T-cell (primary cell): ENCODE results near the gene LRP1B. TPM values are rescaled to one million over a fixed set of nuclear protein-coding genes. Genes with fewer than 3 reads are reported as not detected.

Source experiments
- ATAC-seq, 4 experiments: fragments of 200-7000 bp in 3 of 4; fragments of 150-1000 bp in 1 of 4; cut with Tn5 transposase; replicated peaks in 1 of 4; 1 replicate in 3 of 4; 2 replicates in 1 of 4; pipeline ENCODE4 v1.10.0; 2021; ENCODE audit warnings: moderate library complexity in 3 of 4, mild to moderate bottlenecking in 2 of 4, moderate number of reproducible peaks in 1 of 4
- CTCF ChIA-PET, 2 donors: fragments of 300-600 bp; sonication (Branson Sonifier 250); formaldehyde crosslinking; loops; one replicate each; lab custom pipeline; 2022; ENCODE audit warnings: antibody characterized with exemption in 2 of 2; lab: Charles Lee
- POLR2A ChIA-PET, 2 donors: fragments of 300-600 bp; sonication (Branson Sonifier 250); formaldehyde crosslinking; loops; one replicate each; lab custom pipeline; 2022; ENCODE audit warnings: antibody characterized with exemption in 2 of 2; lab: Charles Lee
- DNase-seq, 35 experiments: peaks; one replicate each; pipeline versions ENCODE4 v3.0.0 to v3.0.0-alpha.2; 2013 to 2023
- H3K27ac ChIP-seq: one replicate; pipeline ENCODE4 v1.5.1; 2013; ENCODE audit warnings: low read length
- H3K27me3 ChIP-seq, 2 experiments: replicated peaks in 1 of 2; 1 replicate in 1 of 2; 2 replicates in 1 of 2; pipeline versions ENCODE4 v1.6.1 to v1.7.0; 2013; ENCODE audit warnings: low read length in 1 of 2, mixed read lengths in 1 of 2; ENCODE audit not compliant: control insufficient read depth in 2 of 2, insufficient read depth in 2 of 2; ENCODE audit errors: extremely low read depth in 1 of 2
- H3K36me3 ChIP-seq, 2 donors: 1 replicate in 1 of 2; 2 replicates in 1 of 2; pipeline versions ENCODE4 v1.6.1 to v1.7.0; 2013; ENCODE audit warnings: low read length in 1 of 2; ENCODE audit not compliant: control insufficient read depth in 2 of 2, insufficient read depth in 1 of 2; ENCODE audit errors: extremely low read depth in 1 of 2
- H3K4me1 ChIP-seq, 2 experiments: 1 replicate in 1 of 2; 2 replicates in 1 of 2; pipeline versions ENCODE4 v1.6.1 to v1.7.0; 2013; ENCODE audit warnings: low read length in 2 of 2, mixed read lengths in 1 of 2; ENCODE audit not compliant: insufficient read depth in 2 of 2, control insufficient read depth in 1 of 2; ENCODE audit errors: extremely low read depth in 1 of 2
- H3K4me3 ChIP-seq, 2 donors: 1 replicate in 1 of 2; 2 replicates in 1 of 2; pipeline versions ENCODE4 v1.5.1 to v1.7.0; 2013; ENCODE audit warnings: mild to moderate bottlenecking in 2 of 2, low read length in 1 of 2, moderate library complexity in 1 of 2; ENCODE audit not compliant: control insufficient read depth in 1 of 2; ENCODE audit errors: extremely low read depth in 1 of 2
- H3K9me3 ChIP-seq: 2 replicates; pipeline ENCODE4 v1.7.0; 2013
- H3K27ac Mint-ChIP-seq, 2 donors: one replicate each; pipeline ENCODE4 v1.8.0; 2020 to 2021; ENCODE audit warnings: mild to moderate bottlenecking in 2 of 2, mixed read lengths in 2 of 2
- H3K27me3 Mint-ChIP-seq, 2 donors: one replicate each; pipeline ENCODE4 v1.8.0; 2021 to 2022; ENCODE audit warnings: mixed read lengths in 2 of 2
- H3K36me3 Mint-ChIP-seq: one replicate; pipeline ENCODE4 v1.8.0; 2021; ENCODE audit warnings: mixed read lengths
- H3K4me1 Mint-ChIP-seq, 3 donors: one replicate each; pipeline ENCODE4 v1.8.0; 2020 to 2022; ENCODE audit warnings: mixed read lengths in 3 of 3, mild to moderate bottlenecking in 1 of 3
- H3K4me3 Mint-ChIP-seq, 3 donors: one replicate each; pipeline ENCODE4 v1.8.0; 2020 to 2022; ENCODE audit warnings: mild to moderate bottlenecking in 3 of 3, mixed read lengths in 3 of 3, moderate library complexity in 3 of 3
- H3K9me3 Mint-ChIP-seq, 3 donors: one replicate each; pipeline ENCODE4 v1.8.0; 2020 to 2022; ENCODE audit warnings: mixed read lengths in 3 of 3
- WGBS: methylation state at CpG from one replicate; pipeline ENCODE4 v1.1.5; 2013; ENCODE audit warnings: missing lambda C conversion rate; ENCODE audit not compliant: insufficient coverage; 5-methylcytosine and 5-hydroxymethylcytosine counted together
- total RNA-seq, 35 experiments: library from RNA in 6 of 35; stranded (reverse) in 6 of 35; fragments of 120-200 nt in 1 of 35; gene quantifications; one replicate each; pipeline versions ENCODE4 v1.2.1 to v1.2.4 and lab custom pipeline; 2013 to 2026

LRP1B gene
- total RNA-seq, 5 donors from 2014 or later (not counting 1 experiment from before 2014, with no cell fraction given), result not detected

DNA sequence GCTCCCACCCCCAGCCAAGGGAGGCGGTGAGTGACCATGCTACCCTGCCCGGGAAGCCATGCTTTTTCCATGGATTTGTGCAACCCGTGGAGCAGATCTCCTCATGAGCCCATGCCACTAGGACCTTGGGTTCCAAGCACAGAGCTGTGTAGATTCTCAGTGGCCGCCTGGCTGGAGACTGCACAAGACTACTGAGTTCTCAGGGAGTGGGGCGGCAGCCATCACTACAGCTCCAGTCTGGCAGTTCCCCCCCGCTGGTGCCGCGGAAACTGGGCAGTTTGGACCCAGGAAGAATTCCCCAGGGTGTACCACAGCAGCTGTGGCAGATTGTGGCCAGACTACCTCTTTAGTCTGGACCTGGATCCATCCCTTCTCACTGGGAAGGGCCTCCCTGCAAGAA, 470.6 kb downstream of the LRP1B start:
- no peak overlapping the region for H3K27ac Mint-ChIP-seq
- no peak overlapping the region for H3K27ac ChIP-seq
- no peak overlapping the region for H3K4me3 Mint-ChIP-seq
- H3K27me3 ChIP-seq, result no peaks in the 10 kb centered on the region
- 82% methylated on average over 8 of the region's 8 CpGs for WGBS
- peak overlapping the region in 1 of 2 donors; percentile 23 for H3K4me3 ChIP-seq
- CTCF ChIA-PET, result no interaction called here
- H3K36me3 Mint-ChIP-seq, result no peaks in the 10 kb centered on the region
- no peaks in the 10 kb centered on the region for H3K4me1 Mint-ChIP-seq
- ATAC-seq (no peak), DNase-seq (no peak)
- peaks cover 18 to 31% (median 20%) of the 10 kb centered on the region in 3 donors for H3K9me3 Mint-ChIP-seq
- no peaks in the 10 kb centered on the region for H3K9me3 ChIP-seq
- no peaks in the 10 kb centered on the region for H3K4me1 ChIP-seq
- POLR2A ChIA-PET, result no interaction called here
- H3K36me3 ChIP-seq, result no peaks in the 10 kb centered on the region
- no peaks in the 10 kb centered on the region for H3K27me3 Mint-ChIP-seq

- no peak for ATAC-seq
- no peaks in the 10 kb centered on the region for H3K4me1 Mint-ChIP-seq
- WGBS, result 38% methylated on average over 1 of the region's 1 CpG
- H3K27ac Mint-ChIP-seq, result no peak overlapping the region
- Histone ChIP-seq H3K9me3 (no peaks in the 10 kb centered on the region), H3K27me3 (no peaks in the 10 kb centered on the region), H3K36me3 (no peaks in the 10 kb centered on the region), H3K27ac (no peak overlapping the region), H3K4me3 (no peak overlapping the region), H3K4me1 (no peaks in the 10 kb centered on the region)
- no peak for DNase-seq
- H3K9me3 Mint-ChIP-seq, result peaks cover 6 to 11% (median 6%) of the 10 kb centered on the region in 3 donors
- H3K4me3 Mint-ChIP-seq, result no peak overlapping the region
- ChIA-PET CTCF (no interaction called here), POLR2A (no interaction called here)
- H3K36me3 Mint-ChIP-seq, result no peaks in the 10 kb centered on the region
- H3K27me3 Mint-ChIP-seq, result no peaks in the 10 kb centered on the region
Observed at GRCh38 chr2:141654311-141654710, 476.5 kb downstream of the LRP1B start.

GRCh38 chr2:141653184-141653583, 477.6 kb downstream of the LRP1B start:
- Histone ChIP-seq H3K4me3 (no peak overlapping the region), H3K9me3 (no peaks in the 10 kb centered on the region), H3K27ac (no peak overlapping the region), H3K27me3 (no peaks in the 10 kb centered on the region), H3K4me1 (no peaks in the 10 kb centered on the region), H3K36me3 (no peaks in the 10 kb centered on the region)
- Mint-ChIP-seq H3K4me1 (no peaks in the 10 kb centered on the region), H3K9me3 (peaks cover 4 to 12% (median 6%) of the 10 kb centered on the region in 3 donors), H3K36me3 (no peaks in the 10 kb centered on the region), H3K27ac (no peak overlapping the region), H3K4me3 (no peak overlapping the region), H3K27me3 (no peaks in the 10 kb centered on the region)
- ChIA-PET POLR2A (no interaction called here), CTCF (no interaction called here)
- 86% methylated on average over 1 of the region's 2 CpGs for WGBS
- ATAC-seq (no peak), DNase-seq (no peak)

GRCh38 chr2:141652308-141652707, 478.5 kb downstream of the LRP1B start:
- Histone ChIP-seq H3K27ac (no peak overlapping the region), H3K9me3 (no peaks in the 10 kb centered on the region)
- H3K36me3 Mint-ChIP-seq, result no peaks in the 10 kb centered on the region

GRCh38 chr2:141647353-141647752, 483.5 kb downstream of the LRP1B start:
- no peak overlapping the region for H3K27ac ChIP-seq
- H3K27me3 Mint-ChIP-seq, result no peaks in the 10 kb centered on the region
- no peak overlapping the region for H3K4me3 ChIP-seq
- ATAC-seq (no peak), DNase-seq (no peak)
- no peak overlapping the region for H3K4me3 Mint-ChIP-seq
- H3K9me3 Mint-ChIP-seq, result peaks cover 16 to 26% (median 16%) of the 10 kb centered on the region in 3 donors
- POLR2A ChIA-PET, result interaction anchor here in 1 of 2 donors (0.6 kb wide), 2 partner anchors 16 to 626 kb away, joined by 3 read pairs; no protein-coding TSS in a partner anchor
- H3K36me3 ChIP-seq, result no peaks in the 10 kb centered on the region
- CTCF ChIA-PET, result no interaction called here
- no peaks in the 10 kb centered on the region for H3K9me3 ChIP-seq
- H3K27ac Mint-ChIP-seq, result no peak overlapping the region
- WGBS, result 67% methylated on average over 1 of the region's 3 CpGs
- no peaks in the 10 kb centered on the region for H3K27me3 ChIP-seq
- H3K36me3 Mint-ChIP-seq, result no peaks in the 10 kb centered on the region
- H3K4me1 ChIP-seq, result no peaks in the 10 kb centered on the region
- H3K4me1 Mint-ChIP-seq, result no peaks in the 10 kb centered on the region

More at GRCh38 chr2:141652308-141652707, 478.5 kb downstream of the LRP1B start:
- ChIA-PET POLR2A (no interaction called here), CTCF (no interaction called here)
- H3K4me1 Mint-ChIP-seq, result no peaks in the 10 kb centered on the region
- DNase-seq (no peak), ATAC-seq (no peak)
- H3K36me3 ChIP-seq, result no peaks in the 10 kb centered on the region
- H3K4me1 ChIP-seq, result no peaks in the 10 kb centered on the region
- H3K27ac Mint-ChIP-seq, result no peak overlapping the region
- H3K9me3 Mint-ChIP-seq, result peaks cover 2 to 8% (median 6%) of the 10 kb centered on the region in 3 donors
- H3K27me3 Mint-ChIP-seq, result no peaks in the 10 kb centered on the region
- H3K4me3 Mint-ChIP-seq, result no peak overlapping the region
- no peaks in the 10 kb centered on the region for H3K27me3 ChIP-seq
- H3K4me3 ChIP-seq, result no peak overlapping the region

DNA sequence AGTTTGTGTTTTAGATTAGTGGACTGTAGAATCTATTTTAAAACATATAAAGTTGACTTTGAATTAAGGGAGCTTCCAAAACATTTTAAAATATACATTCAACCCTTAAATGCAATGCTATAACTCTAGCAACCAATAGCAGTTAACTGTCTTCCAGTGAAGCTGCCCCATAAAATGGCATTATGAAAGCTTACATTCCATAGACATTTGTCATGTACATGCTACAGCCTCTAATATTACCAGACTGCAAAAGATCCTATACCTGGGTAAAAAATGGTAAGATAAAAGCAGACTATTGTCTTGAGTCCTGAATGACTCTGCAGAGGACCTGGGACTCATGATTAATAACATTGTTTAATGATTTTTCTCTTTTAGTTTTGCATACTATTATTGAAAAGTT, 489.4 kb downstream of the LRP1B start:
- DNase-seq (no peak), ATAC-seq (no peak)
- H3K36me3 Mint-ChIP-seq, result no peaks in the 10 kb centered on the region
- no peak overlapping the region for H3K27ac ChIP-seq
- peaks cover 9 to 22% (median 22%) of the 10 kb centered on the region in 3 donors for H3K9me3 Mint-ChIP-seq
- H3K4me3 ChIP-seq, result no peak overlapping the region
- no peaks in the 10 kb centered on the region for H3K9me3 ChIP-seq
- no peaks in the 10 kb centered on the region for H3K36me3 ChIP-seq
- ChIA-PET CTCF (no interaction called here), POLR2A (no interaction called here)
- H3K4me1 Mint-ChIP-seq, result no peaks in the 10 kb centered on the region
- no peaks in the 10 kb centered on the region for H3K27me3 ChIP-seq
- H3K27ac Mint-ChIP-seq, result no peak overlapping the region
- no peaks in the 10 kb centered on the region for H3K27me3 Mint-ChIP-seq
- H3K4me3 Mint-ChIP-seq, result no peak overlapping the region
- no peaks in the 10 kb centered on the region for H3K4me1 ChIP-seq

DNA sequence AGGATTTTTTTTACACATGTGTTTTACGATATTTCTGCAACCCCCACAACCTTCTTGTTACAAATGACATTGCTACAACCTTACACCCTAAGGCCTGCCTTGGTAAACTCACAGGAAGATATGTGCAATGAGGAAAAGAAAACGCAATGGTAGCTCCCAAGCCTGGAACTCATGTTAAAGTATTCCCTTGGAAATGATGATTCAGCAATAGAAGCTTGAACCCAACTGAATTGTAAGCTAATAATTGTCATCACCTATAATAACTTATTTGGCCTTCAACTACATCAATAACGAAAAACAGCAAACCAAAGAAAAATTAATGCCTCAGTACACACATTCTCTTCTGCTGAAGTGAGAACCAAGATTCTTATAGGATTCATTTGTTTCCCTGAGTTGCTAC, 491.0 kb downstream of the LRP1B start:
- Histone ChIP-seq H3K27me3 (no peaks in the 10 kb centered on the region), H3K27ac (no peak overlapping the region), H3K9me3 (no peaks in the 10 kb centered on the region), H3K36me3 (no peaks in the 10 kb centered on the region), H3K4me1 (no peaks in the 10 kb centered on the region), H3K4me3 (no peak overlapping the region)
- ATAC-seq, result no peak
- Mint-ChIP-seq H3K27ac (no peak overlapping the region), H3K4me1 (no peaks in the 10 kb centered on the region), H3K4me3 (no peak overlapping the region), H3K27me3 (no peaks in the 10 kb centered on the region), H3K36me3 (no peaks in the 10 kb centered on the region), H3K9me3 (peaks cover 9 to 25% (median 16%) of the 10 kb centered on the region in 3 donors)
- DNase-seq, result no peak
- WGBS, result 100% methylated on average over 1 of the region's 3 CpGs
- ChIA-PET CTCF (no interaction called here), POLR2A (no interaction called here)
